Panc1 (cell line): ENCODE measurements around the gene PROM1.

ENCODE experiments used
- CTCF ChIP-seq: fragments of 450-650 bp; IDR thresholded peaks from 2 replicates; pipeline ENCODE4 v1.5.1; 2017; ENCODE audit warnings: mild to moderate bottlenecking
- POLR2AphosphoS5 ChIP-seq: IDR thresholded peaks from 2 replicates; pipeline ENCODE4 v1.6.1; 2012; ENCODE audit warnings: mild to moderate bottlenecking, low read depth, low read length, moderate library complexity
- SIN3A ChIP-seq: IDR thresholded peaks from 2 replicates; pipeline ENCODE4 v1.6.1; 2012; ENCODE audit warnings: low read depth, mild to moderate bottlenecking, low read length, moderate library complexity, borderline replicate concordance; ENCODE audit not compliant: insufficient read depth

GRCh38 chr4:16048619-16049419, 35.0 kb downstream of the PROM1 start:
- TF ChIP-seq CTCF (no peak), POLR2AphosphoS5 (no peak), SIN3A (no peak)
